SK-N-SH treated with all-trans-retinoic acid at 6 μM for 48 hours (cell line): ENCODE results near the gene LSS.

Experiments used
- ATAC-seq: fragments of 200-7000 bp; cut with Tn5 transposase; 3 replicates; pipeline ENCODE4 v1.9.1; 2020; ENCODE audit warnings: mild to moderate bottlenecking, moderate library complexity
- ARNTL ChIP-seq: fragments of 450-650 bp; formaldehyde crosslinking; IDR thresholded peaks from 2 replicates; pipeline ENCODE4 v1.5.0; 2020; ENCODE audit warnings: low read depth, mild to moderate bottlenecking, moderate library complexity, borderline replicate concordance
- BACH2 ChIP-seq: fragments of 250-450 bp; sonication (Bioruptor Pico); IDR thresholded peaks from 2 replicates; pipeline ENCODE4 v1.9.0; 2021; ENCODE audit warnings: mild to moderate bottlenecking, borderline replicate concordance
- CREB5 ChIP-seq: fragments of 250-450 bp; sonication (Bioruptor Pico); IDR thresholded peaks from 2 replicates; pipeline ENCODE4 v1.5.1; 2020; ENCODE audit warnings: low read depth, mild to moderate bottlenecking, moderate library complexity
- CSDC2 ChIP-seq: fragments of 250-450 bp; sonication (Bioruptor Pico); IDR thresholded peaks from 2 replicates; pipeline ENCODE4 v1.5.0; 2020; ENCODE audit warnings: mild to moderate bottlenecking, moderate library complexity
- CSRNP3 ChIP-seq: fragments of 250-450 bp; sonication (Bioruptor Pico); IDR thresholded peaks from 2 replicates; pipeline ENCODE4 v1.5.1; 2021; ENCODE audit warnings: mild to moderate bottlenecking, moderate library complexity
- ESRRG ChIP-seq: fragments of 250-450 bp; sonication (Bioruptor Pico); IDR thresholded peaks from 2 replicates; pipeline ENCODE4 v1.6.1; 2021; ENCODE audit warnings: mild to moderate bottlenecking
- GLIS3 ChIP-seq: fragments of 250-450 bp; sonication (Bioruptor Pico); IDR thresholded peaks from 2 replicates; pipeline ENCODE4 v1.5.0; 2020; ENCODE audit warnings: mild to moderate bottlenecking, moderate library complexity
- ISL1 ChIP-seq: fragments of 250-450 bp; sonication (Bioruptor Pico); IDR thresholded peaks from 2 replicates; pipeline ENCODE4 v2.1.2; 2022; ENCODE audit warnings: mild to moderate bottlenecking, moderate library complexity
- PATZ1 ChIP-seq: fragments of 250-450 bp; sonication (Bioruptor Pico); IDR thresholded peaks from 2 replicates; pipeline ENCODE4 v1.8.0; 2020; ENCODE audit warnings: mild to moderate bottlenecking, moderate library complexity, borderline replicate concordance
- POU6F1 ChIP-seq: fragments of 250-450 bp; sonication (Bioruptor Pico); IDR thresholded peaks from 2 replicates; pipeline ENCODE4 v1.8.0; 2021; ENCODE audit warnings: low read depth, mild to moderate bottlenecking, moderate library complexity, borderline replicate concordance
- PPARA ChIP-seq: fragments of 250-450 bp; sonication (Bioruptor Pico); IDR thresholded peaks from 2 replicates; pipeline ENCODE4 v1.5.0; 2020; ENCODE audit warnings: mild to moderate bottlenecking, borderline replicate concordance
- RARB ChIP-seq: fragments of 250-450 bp; sonication (Bioruptor Pico); IDR thresholded peaks from 2 replicates; pipeline ENCODE4 v1.8.0; 2021; ENCODE audit warnings: mild to moderate bottlenecking, moderate library complexity
- TCF4 ChIP-seq: fragments of 250-450 bp; sonication (Bioruptor Pico); IDR thresholded peaks from 2 replicates; pipeline ENCODE4 v1.8.0; 2021; ENCODE audit warnings: mild to moderate bottlenecking, moderate library complexity, borderline replicate concordance
- ZC3H10 ChIP-seq: fragments of 250-450 bp; sonication (Bioruptor Pico); IDR thresholded peaks from 2 replicates; pipeline ENCODE4 v1.5.1; 2021; ENCODE audit warnings: mild to moderate bottlenecking, moderate library complexity
- ZFP3 ChIP-seq: fragments of 250-450 bp; sonication (Bioruptor Pico); IDR thresholded peaks from 2 replicates; pipeline ENCODE4 v1.5.0; 2020; ENCODE audit warnings: mild to moderate bottlenecking, moderate library complexity
- ZFP30 ChIP-seq: fragments of 450-650 bp; formaldehyde crosslinking; IDR thresholded peaks from 2 replicates; pipeline ENCODE4 v1.5.0; 2022; ENCODE audit warnings: mild to moderate bottlenecking, moderate library complexity
- ZNF70 ChIP-seq: fragments of 450-650 bp; formaldehyde crosslinking; IDR thresholded peaks from 2 replicates; pipeline ENCODE4 v1.5.0; 2020; ENCODE audit warnings: mild to moderate bottlenecking, moderate library complexity
- ZNF8 ChIP-seq: fragments of 450-650 bp; formaldehyde crosslinking; IDR thresholded peaks from 2 replicates; pipeline ENCODE4 v1.5.0; 2020; ENCODE audit warnings: mild to moderate bottlenecking, moderate library complexity
- TF ChIP-seq, protein P1 (sequence below): fragments of 250-450 bp; sonication (Bioruptor Pico); IDR thresholded peaks from 2 replicates; pipeline ENCODE4 v1.5.0; 2020; ENCODE audit warnings: mild to moderate bottlenecking, moderate library complexity

Gene LSS

DNA sequence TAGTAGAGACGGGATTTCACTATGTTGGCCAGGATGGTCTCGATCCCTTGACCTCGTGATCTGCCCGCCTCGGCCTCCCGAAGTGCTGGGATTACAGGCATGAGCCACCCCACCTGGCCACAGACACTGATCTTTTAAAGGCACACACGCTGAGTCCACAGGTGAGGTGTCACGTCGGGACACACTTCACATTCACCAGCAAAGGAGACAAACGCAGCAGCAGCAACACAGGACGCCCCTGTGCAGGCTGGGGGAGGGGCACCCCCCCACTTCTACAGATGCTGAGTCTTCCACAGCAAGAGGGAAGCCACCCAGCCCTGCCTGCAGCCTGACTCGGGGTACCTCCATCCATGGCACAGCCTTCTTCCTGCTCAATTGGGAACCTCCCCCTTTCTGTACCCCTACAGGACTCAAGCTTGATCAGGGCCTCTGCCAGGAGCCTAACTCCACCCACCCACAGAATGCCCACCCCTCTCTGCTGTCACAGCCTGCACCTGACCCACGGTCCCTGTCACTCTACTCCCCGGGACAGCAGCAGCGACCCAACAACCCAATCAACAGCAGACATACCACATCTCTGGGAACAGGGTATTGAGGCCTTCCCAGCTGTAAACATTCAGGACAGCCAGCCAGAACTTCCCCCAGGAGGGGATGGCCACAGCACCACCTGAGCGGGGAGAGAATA lies 9.5 kb downstream of the LSS start:
- no peak for ATAC-seq
- no peak for TF ChIP-seq ZFP3
- no peak for TF ChIP-seq POU6F1 (CRISPR knock-in tag)
- no peak for TF ChIP-seq ZNF8 (CRISPR knock-in tag)
- TF ChIP-seq CSDC2 (CRISPR knock-in tag) = no peak
- TF ChIP-seq ISL1 = no peak
- no peak for TF ChIP-seq RARB (CRISPR knock-in tag)
- no peak for TF ChIP-seq ZFP30 (CRISPR knock-in tag)
- no peak for TF ChIP-seq TCF4
- TF ChIP-seq ZC3H10 (CRISPR knock-in tag) = no peak
- TF ChIP-seq PATZ1 (CRISPR knock-in tag) = no peak
- no peak for TF ChIP-seq PPARA (CRISPR knock-in tag)
- no peak for TF ChIP-seq CSRNP3 (CRISPR knock-in tag)
- TF ChIP-seq ZNF70 (CRISPR knock-in tag) = no peak

DNA sequence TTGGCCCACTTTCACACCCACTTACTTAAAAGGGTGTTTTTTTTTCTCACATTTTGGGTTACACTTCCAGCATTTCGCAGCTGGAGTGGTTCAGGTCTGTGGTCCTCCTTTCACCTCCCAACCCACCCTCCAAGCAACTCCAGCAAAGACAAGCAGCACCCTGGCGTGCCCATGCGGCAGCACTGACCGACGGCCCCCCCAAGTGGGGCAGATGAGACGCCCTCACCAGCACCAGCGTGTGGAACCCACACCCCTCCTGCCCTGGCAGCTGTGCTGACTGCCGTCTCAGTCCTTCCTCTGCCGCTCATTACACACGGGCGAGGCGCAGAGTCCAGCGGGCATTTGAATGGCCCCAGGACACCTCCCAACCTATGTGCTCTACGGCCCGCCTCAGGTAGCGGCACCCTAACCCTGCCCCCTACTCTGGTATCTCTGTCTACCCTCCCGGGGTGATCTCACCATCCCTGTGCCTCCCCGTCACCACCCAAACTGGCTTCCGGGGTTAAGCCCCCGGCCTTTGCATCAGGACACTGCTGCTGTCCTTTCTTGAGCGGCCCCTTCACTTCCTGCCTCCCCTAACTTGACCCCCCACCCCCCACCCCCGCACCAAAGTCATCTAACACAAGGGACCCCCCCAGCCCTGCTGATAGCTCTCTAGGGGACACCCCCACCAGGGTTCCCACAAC lies 10.9 kb downstream of the LSS start:
- TF ChIP-seq ZNF8 (CRISPR knock-in tag) (no peak), CSRNP3 (CRISPR knock-in tag) (no peak), CREB5 (CRISPR knock-in tag) (no peak), RARB (CRISPR knock-in tag) (no peak), GLIS3 (CRISPR knock-in tag) (no peak), ARNTL (CRISPR knock-in tag) (no peak), ZC3H10 (CRISPR knock-in tag) (no peak), ESRRG (CRISPR knock-in tag) (no peak), BACH2 (no peak), ISL1 (no peak), ZFP30 (CRISPR knock-in tag) (no peak), POU6F1 (CRISPR knock-in tag) (no peak), TCF4 (no peak), ZNF70 (CRISPR knock-in tag) (no peak), PATZ1 (CRISPR knock-in tag) (no peak), ZFP3 (no peak)
- TF ChIP-seq, protein P1, sequence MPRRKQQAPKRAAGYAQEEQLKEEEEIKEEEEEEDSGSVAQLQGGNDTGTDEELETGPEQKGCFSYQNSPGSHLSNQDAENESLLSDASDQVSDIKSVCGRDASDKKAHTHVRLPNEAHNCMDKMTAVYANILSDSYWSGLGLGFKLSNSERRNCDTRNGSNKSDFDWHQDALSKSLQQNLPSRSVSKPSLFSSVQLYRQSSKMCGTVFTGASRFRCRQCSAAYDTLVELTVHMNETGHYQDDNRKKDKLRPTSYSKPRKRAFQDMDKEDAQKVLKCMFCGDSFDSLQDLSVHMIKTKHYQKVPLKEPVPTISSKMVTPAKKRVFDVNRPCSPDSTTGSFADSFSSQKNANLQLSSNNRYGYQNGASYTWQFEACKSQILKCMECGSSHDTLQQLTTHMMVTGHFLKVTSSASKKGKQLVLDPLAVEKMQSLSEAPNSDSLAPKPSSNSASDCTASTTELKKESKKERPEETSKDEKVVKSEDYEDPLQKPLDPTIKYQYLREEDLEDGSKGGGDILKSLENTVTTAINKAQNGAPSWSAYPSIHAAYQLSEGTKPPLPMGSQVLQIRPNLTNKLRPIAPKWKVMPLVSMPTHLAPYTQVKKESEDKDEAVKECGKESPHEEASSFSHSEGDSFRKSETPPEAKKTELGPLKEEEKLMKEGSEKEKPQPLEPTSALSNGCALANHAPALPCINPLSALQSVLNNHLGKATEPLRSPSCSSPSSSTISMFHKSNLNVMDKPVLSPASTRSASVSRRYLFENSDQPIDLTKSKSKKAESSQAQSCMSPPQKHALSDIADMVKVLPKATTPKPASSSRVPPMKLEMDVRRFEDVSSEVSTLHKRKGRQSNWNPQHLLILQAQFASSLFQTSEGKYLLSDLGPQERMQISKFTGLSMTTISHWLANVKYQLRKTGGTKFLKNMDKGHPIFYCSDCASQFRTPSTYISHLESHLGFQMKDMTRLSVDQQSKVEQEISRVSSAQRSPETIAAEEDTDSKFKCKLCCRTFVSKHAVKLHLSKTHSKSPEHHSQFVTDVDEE (CRISPR knock-in tag) = no peak

More for the DNA sequence above, 10.9 kb downstream of the LSS start:
- no peak for ATAC-seq
